Stimulated activated CD8-positive, alpha-beta memory T cell treated with anti-CD3 and anti-CD28 coated beads, Interleukin-7, amount 100 ng/mL, for 4 hours (primary cell): ENCODE measurements around the gene CCDC88C.
"Not testable (repeated sequence)": the region's sequence is repeated elsewhere in the genome, so short reads cannot be mapped to it uniquely, and the experiment has no call there.

Experiments
- DNase-seq, 2 donors: peaks; one replicate each; pipeline ENCODE4 v3.0.0-alpha.2; 2020; ENCODE audit warnings: low read depth in 2 of 2

CCDC88C gene

DNA sequence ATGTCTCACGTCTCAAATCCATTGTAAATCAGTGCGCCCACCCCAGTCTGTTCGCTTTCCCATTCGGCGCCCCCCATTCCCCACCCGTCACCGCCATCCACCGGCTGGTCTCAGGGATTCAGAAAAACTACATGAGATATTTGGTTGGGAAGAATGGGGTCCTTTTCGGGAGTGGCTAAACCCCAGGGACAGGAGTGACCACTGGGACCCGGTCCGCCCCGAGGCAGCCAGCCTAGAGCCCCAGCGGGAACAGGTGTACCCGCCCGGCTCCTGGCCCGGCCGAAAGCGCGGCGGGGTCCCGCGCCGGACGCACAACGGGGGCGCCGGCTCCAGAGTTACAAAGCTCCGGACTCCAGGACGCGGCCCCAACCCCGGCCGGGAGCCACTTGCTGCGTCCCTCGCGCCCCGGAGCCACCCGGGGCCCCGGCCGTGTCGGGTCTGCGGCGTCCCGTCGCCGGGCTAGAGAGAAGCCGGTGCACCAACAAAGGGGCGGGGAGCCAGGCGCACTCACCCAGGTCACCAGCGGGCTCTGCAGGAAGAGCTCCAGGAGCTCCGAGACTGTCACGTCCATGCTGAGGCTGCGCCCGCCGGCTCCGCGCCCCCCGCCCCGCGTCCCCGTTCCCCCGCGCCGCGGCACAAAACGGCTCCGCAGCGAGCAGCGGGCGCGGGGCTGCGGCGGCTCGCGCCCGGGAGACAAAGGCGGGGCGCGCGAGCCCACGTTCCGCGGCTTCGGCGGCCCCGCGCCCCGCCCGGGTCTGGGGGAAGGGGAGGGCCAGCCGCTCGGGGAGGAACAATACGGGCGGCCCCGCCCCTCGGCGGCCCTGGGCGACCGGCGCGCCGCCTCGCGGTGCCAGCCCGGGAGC, at the start of gene CCDC88C:
TSS of gene CCDC88C (minus strand) at position 701 of the 863 bp plus-strand sequence. CDS start at position 571, 130 bp downstream.
- peak; percentile 52 to 79 for DNase-seq

DNA sequence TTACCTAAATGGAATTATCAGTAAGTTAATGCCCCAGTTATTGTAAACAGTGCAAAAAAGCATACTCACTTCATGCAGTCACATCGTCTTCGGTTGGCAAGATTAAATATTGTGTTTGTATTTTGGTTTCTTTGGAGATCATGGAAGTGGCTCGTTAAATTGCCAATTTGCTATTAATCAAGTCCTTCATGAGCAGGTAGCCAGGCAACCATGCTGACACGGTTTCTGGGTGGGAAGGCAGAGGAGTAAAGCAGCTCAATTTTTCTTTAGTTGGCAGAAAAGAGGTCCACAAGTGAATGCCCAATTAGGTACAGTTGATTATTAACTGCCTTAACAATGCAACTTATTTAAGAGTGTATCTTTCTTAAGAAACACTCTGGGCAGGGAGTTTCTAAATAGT, 48.6 kb upstream of the CCDC88C start:
- DNase-seq: no peak

DNA sequence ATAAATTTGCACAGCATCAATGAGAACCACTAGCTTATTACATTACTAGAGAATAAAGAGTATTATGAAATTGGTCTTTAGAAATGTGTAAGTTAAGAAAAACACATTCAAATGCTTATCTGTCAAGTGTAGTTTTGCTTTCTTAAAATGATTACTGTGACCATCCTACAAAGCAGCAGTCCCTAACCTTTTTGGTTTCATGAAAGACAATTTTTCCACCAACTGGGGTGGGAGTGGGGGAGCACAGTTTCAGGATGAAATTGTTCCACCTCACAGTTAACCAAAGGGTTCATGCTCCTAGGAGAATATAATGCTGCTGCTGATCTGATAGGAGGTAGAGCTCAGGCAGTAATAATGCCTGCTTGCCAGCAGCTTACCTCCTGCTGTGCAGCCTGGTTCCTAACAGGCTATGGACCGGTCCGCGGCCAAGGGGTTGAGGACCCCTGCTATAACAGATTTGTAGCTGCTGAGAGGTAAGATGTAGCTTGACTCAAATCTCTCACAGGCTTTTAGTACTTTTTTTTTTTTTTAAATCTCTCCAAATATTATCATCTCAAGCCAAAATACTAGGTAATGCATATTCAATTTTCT, 47.1 kb upstream of the CCDC88C start:
- DNase-seq: no peak

- DNase-seq: no peak
These were observed 41.0 kb upstream of the CCDC88C start for GRCh38 chr14:91458612-91459011.

GRCh38 chr14:91456283-91456682, 38.7 kb upstream of the CCDC88C start:
- DNase-seq: no peak

DNA sequence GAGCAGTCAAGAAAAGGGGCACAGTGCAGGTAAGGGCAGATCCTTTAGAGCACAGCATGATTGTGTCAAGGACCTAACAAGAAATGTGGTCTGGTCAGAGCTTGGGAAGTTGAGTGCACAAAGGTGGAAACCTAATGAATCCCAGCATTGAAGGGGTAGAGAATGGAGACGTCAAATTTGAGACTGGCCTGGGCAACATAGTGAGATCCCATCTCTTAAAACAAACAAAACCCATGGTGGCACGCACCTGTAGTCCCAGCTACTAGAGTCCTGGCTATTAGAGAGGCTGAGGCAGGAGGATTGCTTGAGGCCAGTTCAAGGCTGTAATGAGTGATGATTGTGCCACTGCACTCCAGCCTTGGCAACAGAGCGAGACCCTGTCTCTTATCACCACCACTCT, 37.0 kb upstream of the CCDC88C start:
- DNase-seq: no peak

DNA sequence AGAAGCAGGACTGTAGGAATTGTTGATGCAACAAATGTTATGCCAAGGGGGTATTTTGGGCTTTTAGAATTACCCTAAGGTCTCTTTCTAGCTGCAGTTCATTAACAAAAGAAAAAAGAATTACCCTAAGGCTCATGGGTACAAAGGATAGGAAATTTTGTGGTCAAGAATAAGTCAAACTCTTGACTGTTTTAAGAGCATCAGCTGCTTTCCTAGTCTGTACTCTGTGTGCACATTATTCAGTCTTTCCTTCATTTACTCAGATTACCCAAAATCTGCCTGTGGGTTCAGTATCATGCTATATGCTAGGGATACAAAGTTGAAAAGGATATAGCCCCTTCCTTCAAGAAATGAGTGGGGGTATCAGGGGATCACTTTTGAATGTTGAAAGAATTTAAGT, 36.5 kb upstream of the CCDC88C start:
- no peak for DNase-seq

DNA sequence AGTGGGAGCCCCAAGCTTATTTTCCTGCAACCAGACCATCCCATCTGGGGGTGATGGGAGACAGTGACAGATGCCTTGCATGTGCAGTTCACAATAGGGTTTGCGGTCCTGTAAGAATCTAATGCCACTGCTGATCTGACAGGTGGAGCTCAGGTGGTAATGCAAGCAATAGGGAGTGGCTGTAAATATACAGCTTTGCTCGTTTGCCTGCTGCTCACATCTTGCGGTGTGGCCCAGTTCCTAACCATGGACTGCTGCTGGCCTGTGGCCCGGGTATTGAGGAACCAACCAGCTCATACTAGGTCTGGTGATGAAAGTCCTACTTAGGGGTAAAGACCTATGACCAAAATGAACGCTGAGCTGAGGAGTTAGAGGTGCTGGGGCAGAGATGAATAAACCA, 36.1 kb upstream of the CCDC88C start:
- no peak for DNase-seq

DNA sequence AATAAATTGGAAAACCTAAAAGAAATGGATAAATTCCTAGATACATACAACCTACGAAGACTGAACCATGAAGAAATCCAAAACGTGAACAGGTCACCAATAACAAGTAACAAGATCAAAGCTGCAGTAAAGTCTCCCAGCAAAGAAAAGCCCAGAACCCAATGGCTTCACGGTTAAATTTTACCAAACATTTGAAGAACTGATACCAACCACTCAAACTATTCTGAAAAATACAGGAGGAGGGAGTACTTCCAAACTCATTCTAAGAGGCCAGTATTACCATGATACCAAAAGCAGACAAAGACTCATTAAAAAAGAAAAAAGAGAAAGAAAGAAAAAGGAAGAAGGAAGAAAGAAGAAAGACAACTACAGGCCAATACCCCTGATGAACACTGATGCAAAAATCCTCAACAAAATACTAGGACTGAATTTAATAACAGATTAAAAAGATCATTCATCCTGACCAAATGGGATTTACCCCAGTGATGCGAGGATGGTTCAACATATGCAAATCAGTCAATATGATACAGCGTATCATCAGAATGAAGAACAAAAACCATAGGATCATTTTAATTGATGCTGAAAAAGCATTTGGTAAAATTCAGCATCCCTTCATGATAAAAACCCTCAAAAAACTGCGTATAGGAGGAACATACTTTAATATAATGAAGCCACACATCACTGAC, 26.9 kb upstream of the CCDC88C start:
- DNase-seq: no peak

GRCh38 chr14:91439345-91439744, 21.7 kb upstream of the CCDC88C start:
- DNase-seq: no peak

DNA sequence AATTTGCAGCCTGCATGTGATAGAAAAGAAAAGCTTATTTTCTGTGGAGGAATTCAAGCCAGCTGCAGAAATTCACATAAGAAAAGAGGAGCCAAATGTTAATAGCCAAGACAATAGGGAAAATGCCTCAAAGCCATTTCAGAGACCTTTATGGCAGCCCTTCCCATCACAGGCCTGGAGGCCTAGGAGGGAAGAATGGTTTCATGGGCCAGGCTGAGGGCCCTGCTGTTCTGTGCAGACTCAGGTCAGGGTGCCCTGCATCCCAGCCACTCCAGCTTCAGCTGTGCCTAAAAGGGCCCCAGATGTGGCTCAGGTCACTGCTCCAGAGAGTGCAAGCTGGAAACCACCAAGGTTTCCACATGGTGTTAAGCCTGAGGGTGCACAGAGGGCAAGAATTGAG, 21.2 kb upstream of the CCDC88C start:
- no peak for DNase-seq

GRCh38 chr14:91436266-91436665, 18.6 kb upstream of the CCDC88C start:
- DNase-seq: not testable (repeated sequence)

DNA sequence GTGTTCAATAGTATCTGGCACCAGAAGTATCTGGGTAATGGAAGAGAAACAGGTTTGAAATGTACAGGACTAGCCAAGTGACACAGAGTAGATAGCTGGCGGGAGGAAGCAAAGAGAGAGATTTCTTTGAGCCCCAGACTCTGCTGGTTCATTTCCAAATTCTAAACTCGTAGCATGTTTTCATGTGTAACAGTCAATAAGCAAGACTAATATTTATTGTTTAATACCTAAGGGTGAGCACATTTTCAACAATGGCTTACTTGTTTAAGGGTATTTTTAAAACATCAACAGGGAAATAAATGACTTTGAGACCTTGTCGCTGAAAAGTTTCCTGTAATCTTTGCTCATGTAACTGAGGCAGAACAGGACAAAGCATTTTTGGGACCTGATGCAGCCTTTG, 11.8 kb upstream of the CCDC88C start:
- no peak for DNase-seq

- DNase-seq: not testable (repeated sequence)
These were observed 11.3 kb upstream of the CCDC88C start for GRCh38 chr14:91428931-91429330.

- DNase-seq: not testable (repeated sequence)
These were observed 7.9 kb upstream of the CCDC88C start for GRCh38 chr14:91425531-91425944.

DNA sequence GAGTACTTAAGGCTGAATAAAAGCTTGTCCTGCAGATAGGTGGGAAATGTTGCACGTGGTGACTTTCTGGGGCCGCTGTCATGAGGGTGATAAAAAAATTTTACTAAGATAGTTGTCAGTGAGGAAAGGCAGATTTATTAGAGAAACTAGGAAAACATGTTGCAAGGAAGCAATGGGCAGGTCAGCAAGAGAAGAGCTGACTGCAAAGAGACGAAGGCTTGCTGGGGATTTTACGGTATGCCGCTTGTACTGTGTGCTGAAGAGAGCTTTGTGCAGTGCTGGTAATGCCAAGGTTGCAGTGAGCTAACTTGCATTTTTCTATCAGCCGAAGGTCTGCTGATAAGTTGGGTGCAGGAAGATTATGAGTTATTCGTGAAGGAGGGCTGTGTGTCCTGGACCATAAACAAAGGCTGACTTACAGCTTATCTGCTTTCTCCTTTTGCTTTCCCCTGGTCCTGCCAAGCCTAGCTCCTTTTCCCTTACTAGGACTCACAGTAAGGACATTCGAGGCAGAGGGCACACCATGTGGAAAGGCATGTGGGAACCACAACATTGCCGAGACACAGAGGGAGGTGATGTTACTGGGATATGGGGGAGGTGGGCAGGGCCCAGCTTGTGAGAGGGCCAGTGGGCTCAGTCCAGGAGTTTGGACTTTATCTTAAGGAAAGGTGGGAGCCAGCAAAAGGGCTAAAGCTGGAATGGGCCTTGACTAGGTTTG, 7.4 kb upstream of the CCDC88C start:
- DNase-seq: no peak

- no peak for DNase-seq
These were observed 3.1 kb upstream of the CCDC88C start for GRCh38 chr14:91420686-91421085.

GRCh38 chr14:91419451-91419850, 1.8 kb upstream of the CCDC88C start:
- no peak for DNase-seq

DNA sequence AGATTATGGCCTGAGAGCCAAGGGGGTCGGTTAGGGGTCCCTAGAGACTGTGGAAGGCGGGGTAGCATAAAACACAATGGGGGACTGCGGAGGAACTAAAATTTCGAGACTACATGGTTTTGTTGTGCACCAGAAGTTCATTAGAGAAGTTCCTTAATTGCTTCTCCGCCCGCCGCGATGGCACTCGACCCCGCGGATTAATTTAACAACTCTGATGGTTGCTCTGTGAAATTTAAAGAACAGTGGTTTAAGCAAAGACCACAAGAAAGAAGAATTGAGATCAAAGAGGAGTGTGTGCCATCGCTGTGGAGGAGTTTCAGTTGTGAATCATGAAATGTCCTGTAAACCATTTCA, 1.4 kb upstream of the CCDC88C start:
- DNase-seq: peak in 1 of 2 donors; percentile 48

GRCh38 chr14:91418387-91419043, 895 bp upstream of the CCDC88C start:
- peak; percentile 74 for DNase-seq

- DNase-seq: peak in 1 of 2 donors; percentile 69
These were observed 365 bp upstream of the CCDC88C start for GRCh38 chr14:91417983-91418386.

GRCh38 chr14:91416744-91417119, 888 bp downstream of the CCDC88C start:
- no peak for DNase-seq
